Measurements from ENCODE around the gene TESK1.
"Not testable (repeated sequence)": the region's sequence is repeated elsewhere in the genome, so short reads cannot be mapped to it uniquely, and the experiment has no call there.

Gene TESK1

GRCh38 chr9:35616681-35617459, 11.8 kb downstream of the TESK1 start:
- DNase-seq: peak; percentile 8

GRCh38 chr9:35617548-35617947, 12.5 kb downstream of the TESK1 start:
- no peak for DNase-seq

- DNase-seq: no peak
These were observed 13.3 kb downstream of the TESK1 start, which contains the start of gene CD72 for GRCh38 chr9:35618325-35618727. TSS of gene CD72 (minus strand) at chr9:35618413. CDS start at chr9:35618303, 110 bp downstream.

- no peak for DNase-seq
These were observed 14.1 kb downstream of the TESK1 start for GRCh38 chr9:35618854-35619799.

- no peak for DNase-seq
These were observed 14.7 kb downstream of the TESK1 start for GRCh38 chr9:35619800-35620158.

GRCh38 chr9:35627575-35627974, 22.5 kb downstream of the TESK1 start:
- no peak for DNase-seq

DNA sequence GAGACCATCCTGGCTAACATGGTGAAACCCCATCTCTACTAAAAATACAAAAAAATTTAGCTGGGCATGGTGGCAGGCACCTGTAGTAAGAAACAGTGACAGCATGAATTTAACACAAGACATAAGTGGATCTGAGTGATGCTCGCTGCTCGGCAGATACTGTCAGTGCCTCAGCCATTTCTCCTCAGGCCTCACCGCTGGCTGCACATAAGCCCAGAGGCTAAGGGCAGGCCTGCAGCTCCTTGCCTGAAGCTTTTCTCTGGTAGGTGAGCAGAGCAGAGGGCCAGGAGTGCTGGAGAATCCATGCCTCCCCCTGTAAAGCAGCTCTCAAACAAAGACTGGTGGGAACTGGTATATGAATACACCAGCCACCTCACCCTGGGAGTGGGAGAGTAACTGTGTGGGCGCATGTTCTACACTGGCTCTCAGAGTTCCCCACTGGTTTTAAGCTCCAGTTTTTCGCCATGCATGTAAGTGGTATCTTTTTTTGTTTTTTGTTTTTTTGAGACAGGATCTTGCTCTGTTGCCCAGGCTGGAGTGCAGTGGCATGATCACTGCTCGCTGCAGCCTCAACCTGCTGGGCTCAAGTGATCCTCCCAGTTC, 23.4 kb downstream of the TESK1 start:
- DNase-seq: no peak

GRCh38 chr9:35629597-35629996, 24.5 kb downstream of the TESK1 start:
- DNase-seq: no peak

- DNase-seq: no peak
These were observed 30.7 kb downstream of the TESK1 start for GRCh38 chr9:35635730-35636129.

- no peak for DNase-seq
These were observed 31.2 kb downstream of the TESK1 start for GRCh38 chr9:35636135-35636876.

GRCh38 chr9:35636877-35637246, 31.8 kb downstream of the TESK1 start:
- DNase-seq: not testable (repeated sequence)

GRCh38 chr9:35637427-35637955, 32.4 kb downstream of the TESK1 start:
- DNase-seq: not testable (repeated sequence)

- DNase-seq: not testable (repeated sequence)
These were observed 33.7 kb downstream of the TESK1 start for GRCh38 chr9:35638751-35639150.

- not testable (repeated sequence) for DNase-seq
These were observed 34.2 kb downstream of the TESK1 start for GRCh38 chr9:35639225-35639624.

DNA sequence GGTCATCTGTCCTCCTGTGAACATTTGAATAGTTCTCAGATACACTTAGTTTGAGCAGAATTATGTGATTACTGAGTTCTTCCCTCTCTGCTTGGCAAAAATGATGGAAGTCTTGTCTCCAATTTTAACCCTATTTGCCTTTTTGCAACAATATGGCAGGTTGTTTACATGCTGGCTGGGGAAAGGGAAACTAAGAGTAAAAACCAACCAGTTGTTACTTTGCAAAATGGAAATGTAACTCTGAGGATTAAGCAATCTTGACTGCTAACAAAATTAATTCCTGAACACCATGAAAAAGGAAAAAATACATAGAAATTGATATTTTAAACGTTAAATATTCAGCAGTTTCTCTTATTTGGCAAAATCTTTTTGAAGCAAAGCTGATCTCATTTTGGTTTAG, 34.6 kb downstream of the TESK1 start:
- no peak for DNase-seq

DNA sequence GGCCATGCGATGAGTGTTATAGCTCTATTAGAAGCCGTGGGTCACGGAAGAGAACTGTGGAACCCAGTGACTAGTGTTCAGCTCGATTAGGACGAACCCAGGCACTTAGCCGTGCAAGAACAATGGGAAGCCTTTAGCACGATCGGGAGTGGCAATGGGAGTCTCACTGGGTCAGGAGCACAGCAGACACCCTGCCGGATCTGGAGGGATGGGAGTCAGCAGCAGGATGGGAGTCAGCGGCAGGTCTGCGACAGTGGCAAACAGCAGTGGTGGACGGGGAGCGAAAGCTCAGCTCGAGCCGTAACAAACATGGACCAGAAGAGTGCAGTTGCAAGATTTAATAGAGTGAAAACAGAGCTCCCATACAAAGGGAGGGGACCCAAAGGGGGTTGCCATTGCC, 35.4 kb downstream of the TESK1 start:
- not testable (repeated sequence) for DNase-seq

DNA sequence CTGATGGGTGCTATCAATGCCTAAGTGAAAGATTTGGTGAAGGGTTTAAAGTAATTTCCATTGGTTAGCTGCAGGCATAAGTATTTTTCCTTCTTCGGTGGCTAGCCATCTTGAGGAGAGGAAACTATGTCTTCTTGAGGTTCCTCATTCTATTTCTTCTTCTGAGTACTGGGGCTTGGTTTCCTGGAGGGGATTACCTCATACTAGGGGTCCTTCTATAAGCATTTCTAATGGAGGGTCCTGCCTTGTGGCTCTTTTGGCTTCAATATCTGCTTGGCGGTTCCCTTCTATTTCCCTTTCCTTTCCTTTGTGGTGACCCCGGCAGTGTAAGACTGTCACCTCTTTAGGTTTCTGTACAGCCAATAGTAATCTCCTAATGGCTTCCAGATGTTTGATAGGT, 36.4 kb downstream of the TESK1 start:
- not testable (repeated sequence) for DNase-seq

- no peak for DNase-seq
These were observed 38.0 kb downstream of the TESK1 start for GRCh38 chr9:35643046-35643445.

GRCh38 chr9:35645736-35646135, 40.7 kb downstream of the TESK1 start:
- not testable (repeated sequence) for DNase-seq

- DNase-seq: no peak
These were observed 41.1 kb downstream of the TESK1 start for GRCh38 chr9:35646153-35646532.

DNA sequence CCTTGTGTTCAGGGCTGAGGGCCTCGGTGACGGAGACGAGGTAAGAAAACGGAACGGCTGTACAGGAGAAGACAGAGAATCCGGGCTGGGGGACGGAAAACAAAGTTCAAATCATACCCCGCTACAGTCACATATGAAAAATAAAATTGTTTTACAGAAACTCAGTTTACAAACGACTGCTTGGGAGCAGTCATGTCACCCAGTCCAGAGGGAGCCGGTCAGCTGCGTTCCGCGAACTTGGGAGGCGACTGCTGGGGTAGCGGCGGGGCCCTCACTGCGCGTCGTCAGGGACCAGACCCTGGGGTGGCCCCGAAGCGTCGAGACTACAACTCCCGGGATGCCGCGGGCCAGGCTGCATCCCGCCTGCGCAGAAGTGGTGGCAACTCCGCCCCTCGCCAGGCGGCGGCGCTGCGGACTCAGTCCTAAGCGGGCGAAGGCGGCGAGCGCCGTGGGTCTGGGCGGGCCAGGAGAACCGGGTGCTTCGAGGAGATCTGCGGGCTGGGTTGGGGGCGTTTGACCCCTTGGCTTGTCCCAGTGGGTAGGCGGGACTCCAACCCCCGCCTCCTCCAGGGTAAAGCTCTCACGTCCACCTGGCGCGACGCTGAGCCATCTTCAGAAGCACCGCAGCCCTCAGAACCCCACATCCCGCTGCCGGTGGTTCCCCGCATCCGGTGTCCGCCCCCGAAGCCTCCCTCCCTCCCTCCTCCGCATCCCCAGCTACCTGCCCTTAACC, 41.6 kb downstream of the TESK1 start:
- peak; percentile 90 for DNase-seq
